HG03439 (cell line): ENCODE measurements around the gene PRKAG2.

ENCODE experiments used
- ATAC-seq: cut with Tn5 transposase; IDR thresholded peaks from one replicate; pipeline ENCODE4 v1.9.1; 2021; ENCODE audit warnings: mild to moderate bottlenecking, moderate library complexity; ENCODE audit not compliant: unreplicated experiment

The PRKAG2 gene

DNA sequence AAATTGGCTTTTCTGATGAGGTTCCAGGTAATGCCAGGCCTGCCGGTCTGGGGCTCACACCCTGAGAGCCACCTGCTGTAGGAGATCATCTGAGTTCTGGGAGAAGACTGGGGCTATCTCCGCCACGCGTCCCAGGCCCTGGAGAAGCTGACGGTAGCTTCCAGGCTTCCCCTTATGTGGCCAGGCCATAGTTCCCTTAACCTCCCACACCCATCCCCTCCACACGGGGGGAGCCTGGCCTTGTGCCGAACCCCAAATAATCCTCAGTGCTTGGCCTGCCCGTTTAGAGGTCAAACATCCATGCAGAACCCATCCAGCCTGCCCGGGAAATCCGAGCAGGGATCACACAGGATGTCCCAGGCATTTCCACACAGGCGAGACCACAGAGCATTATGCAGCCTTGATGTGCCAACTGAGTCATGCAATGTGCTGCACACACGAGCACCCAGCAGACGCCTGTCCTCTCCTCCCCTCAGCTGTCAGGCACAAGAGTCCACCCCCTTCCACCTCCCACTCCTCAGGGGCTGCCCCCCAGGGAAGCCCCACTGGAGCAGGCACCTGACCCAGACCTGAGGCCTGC, 176.2 kb downstream of the PRKAG2 start:
- no peak for ATAC-seq

- no peak for ATAC-seq
Observed at GRCh38 chr7:151699928-151700319, 177.0 kb downstream of the PRKAG2 start.

DNA sequence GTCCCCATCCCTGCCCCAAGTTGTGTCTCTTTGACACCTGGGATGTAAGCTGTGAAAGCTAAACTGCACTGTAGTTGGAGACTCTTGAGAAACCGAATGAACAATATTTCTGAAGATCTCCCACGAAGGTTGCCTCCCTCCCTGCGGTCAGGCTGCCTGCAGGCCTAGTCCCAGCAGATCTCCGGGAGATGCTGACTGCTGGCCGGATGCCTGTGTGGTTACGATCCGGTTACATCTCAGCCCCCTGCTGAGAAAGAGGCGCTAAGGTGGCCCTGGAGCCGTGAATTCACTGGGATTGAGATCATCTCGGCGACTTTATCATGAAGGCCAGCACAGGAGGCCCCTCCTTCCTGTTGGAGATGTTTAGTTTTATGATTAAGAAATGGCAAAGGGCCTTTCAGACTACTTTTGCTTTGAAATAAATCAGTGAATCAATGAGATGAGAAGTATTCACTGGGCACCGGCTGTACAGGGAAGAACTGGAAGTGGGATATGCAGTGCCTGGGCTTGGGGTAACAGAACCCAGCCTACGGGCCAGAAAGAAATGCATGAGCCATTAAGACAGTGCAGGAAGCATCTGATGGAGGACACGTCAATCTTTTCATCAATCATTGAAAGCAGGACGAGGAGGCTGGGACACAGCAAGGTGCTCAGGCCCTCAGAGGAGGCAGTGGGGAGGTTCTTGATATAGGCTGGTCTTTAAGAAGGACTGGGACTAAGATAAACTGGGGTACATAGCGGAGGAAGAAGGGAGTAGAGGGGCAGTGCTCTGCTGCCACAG, 177.6 kb downstream of the PRKAG2 start:
- ATAC-seq, result no peak

DNA sequence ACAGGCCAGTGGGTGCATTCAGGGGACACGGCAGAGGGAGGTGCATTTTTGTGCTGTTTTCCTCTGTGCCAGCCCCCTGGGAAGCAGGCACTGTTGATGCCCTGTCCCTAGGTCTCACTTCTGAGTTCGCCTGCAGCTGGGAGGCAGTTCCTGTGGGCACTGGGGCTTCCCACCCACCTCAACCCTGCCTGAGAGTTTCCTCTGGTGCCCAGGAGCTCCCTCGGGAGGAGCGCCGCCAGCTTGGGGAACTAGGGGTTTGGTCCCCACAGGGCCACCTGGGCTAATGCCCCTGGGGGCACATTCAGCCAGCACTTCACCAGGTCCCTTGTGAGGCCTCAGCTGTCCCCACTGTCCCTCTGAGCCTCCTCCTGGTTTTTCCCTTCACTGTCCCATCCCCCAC, 179.0 kb downstream of the PRKAG2 start:
- ATAC-seq, result no peak

DNA sequence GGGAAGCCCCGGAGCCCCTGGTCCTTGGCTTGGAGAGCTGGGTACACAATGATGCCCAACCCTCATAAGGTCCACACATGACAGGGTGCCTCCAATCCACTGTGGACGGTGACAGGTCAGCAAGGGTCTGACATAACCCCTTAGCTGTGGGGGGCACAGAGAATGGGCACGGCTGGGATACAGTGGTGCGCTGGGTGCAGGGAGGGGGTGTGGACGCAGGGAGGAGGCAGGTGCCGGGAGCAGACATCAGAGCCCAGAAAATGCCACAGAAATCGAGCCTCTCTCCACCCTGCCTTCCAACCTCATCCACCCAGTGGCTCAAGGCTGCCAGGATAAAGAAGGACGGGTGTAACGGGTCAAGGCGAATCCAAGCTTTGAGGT, 179.4 kb downstream of the PRKAG2 start:
- no peak for ATAC-seq

- no peak for ATAC-seq
Observed at GRCh38 chr7:151696721-151697514, 180.0 kb downstream of the PRKAG2 start.

GRCh38 chr7:151695951-151696541, 180.9 kb downstream of the PRKAG2 start:
- ATAC-seq, result no peak

GRCh38 chr7:151694828-151695580, 181.9 kb downstream of the PRKAG2 start:
- no peak for ATAC-seq

GRCh38 chr7:151694441-151694827, 182.5 kb downstream of the PRKAG2 start:
- ATAC-seq, result no peak

DNA sequence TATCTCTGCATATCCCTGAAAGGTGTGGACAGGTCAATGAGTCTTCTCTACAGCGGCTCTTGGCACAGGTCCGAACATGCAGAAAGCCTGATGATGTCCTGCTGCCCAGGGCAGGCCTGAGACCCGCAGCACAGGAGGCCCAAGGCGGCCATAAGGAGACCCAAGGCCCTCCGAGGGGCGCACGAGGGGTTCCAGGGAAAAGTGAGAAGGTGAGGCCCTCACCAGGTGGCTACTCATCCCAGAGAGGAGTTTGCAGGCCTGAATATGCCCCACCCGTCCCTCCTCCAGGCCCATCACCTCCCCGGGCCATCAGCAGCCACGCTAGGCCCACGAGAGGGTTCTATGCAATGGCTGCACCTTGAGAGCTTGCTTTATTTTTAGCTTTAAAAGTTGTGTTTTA, 183.8 kb downstream of the PRKAG2 start:
- no peak for ATAC-seq

GRCh38 chr7:151692721-151693120, 184.2 kb downstream of the PRKAG2 start:
- no peak for ATAC-seq

DNA sequence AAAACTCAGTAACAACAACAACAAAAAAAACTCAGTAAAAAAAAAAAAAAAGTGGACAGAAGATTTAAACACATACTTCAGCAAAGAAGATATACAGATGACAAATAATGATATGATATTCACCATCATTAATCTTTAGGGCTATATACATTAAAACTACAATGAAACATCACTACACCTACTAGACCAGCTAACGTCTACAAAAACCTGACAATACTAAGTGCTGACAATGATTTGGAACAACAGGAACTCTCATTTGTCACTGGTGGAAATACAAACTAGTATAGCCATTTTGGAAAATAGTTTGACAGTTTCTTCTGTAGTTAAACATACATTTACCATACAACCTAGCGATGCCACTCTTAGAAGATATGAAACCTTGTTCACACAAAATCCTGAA, 185.5 kb downstream of the PRKAG2 start:
- no peak for ATAC-seq

- ATAC-seq, result no peak
Observed at GRCh38 chr7:151690606-151691005, 186.3 kb downstream of the PRKAG2 start.

DNA sequence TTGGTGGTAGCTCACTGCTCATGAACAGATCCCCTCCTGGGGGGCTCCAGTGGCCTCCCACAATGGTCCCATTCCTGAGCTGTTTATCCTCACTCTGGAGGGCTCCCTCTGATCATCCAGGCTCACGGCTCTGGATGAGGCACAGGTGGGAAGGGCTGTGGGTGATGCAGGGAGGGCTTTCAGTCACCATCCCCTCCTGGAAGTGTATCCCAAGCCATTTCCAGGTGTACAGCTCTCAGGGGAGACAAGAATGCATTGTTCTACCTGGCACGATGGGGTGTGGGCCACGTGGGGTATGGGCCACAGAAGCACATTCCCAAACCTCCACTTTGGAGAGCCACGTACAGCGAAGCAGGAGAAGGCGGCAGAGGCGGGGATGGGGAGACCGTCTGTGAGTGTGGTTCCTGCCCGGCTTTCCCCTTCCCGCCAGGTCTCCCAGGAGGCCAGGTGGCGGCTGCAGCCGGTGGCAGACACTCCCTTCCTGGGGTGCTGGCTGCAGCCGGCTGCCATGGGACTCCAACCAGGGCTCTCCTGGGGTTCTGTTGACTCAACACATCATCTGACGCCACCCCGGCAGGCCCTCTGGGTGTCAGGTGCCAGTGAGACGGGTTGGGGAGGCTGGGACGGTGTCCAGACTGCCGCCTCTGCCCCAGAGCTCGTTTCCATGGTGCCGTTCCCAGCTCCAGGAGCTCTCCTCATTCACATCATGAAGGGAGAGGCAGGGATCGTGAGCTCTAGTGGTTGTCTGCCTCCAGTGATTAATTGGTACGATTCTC, 187.5 kb downstream of the PRKAG2 start:
- ATAC-seq, result no peak

DNA sequence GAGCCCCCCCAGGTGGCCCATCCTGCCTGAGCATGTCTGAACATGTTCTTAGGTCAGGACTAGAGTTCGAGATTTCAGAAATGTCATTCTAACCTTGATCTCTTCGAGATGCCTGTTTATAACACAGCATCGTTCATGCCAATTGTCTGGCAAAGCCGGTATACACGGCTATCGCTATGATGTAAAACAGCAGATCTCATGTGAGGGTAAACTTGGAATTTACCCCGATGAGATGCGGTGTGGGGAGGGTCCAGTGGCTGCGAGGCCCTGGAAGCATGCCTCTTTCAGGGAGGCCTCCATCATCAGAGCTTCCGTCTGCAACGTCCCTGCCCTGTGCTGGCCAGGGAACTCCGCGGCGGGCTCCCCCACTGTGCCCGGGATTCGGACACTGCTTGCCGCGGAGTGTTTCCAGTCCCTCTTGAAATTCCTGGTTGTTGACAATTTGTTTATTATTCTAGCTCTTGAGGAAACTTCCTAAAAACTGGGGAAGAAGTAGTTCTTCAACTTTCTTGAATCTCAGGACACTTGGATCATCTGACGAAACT, 188.6 kb downstream of the PRKAG2 start:
- ATAC-seq, result no peak

- no peak for ATAC-seq
Observed at GRCh38 chr7:151687523-151688235, 189.2 kb downstream of the PRKAG2 start.

DNA sequence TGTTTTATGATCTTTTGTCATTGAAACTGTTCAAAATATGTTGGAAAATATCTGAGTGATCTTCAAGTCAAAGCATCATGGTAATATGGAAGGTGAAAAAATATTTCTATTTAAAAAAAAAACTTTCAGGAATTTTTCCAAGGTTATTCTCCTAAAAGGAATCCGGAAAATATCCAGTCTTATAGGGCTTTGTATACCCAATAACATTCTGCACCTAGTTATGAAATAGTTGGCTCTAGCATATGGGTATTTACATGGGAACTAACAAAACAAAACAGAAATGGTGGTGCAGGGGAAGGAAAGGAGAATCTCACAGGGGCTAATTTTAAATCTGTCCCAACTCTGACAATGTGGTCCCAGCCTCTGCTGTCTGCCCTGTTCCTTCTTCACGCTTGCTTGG, 190.1 kb downstream of the PRKAG2 start:
- ATAC-seq, result no peak

GRCh38 chr7:151686016-151686766, 190.7 kb downstream of the PRKAG2 start:
- ATAC-seq, result no peak
